NCI-H446 treated with DMSO at 0.1 percent for 48 hours (cell line): ENCODE measurements around the gene MYL11.
"Not testable (repeated sequence)": the region's sequence is repeated elsewhere in the genome, so short reads cannot be mapped to it uniquely, and the experiment has no call there.

Experiments used
- DNase-seq: peaks from one replicate; lab custom pipeline; 2025; lab: John Stamatoyannopoulos, UW

The MYL11 gene

DNA sequence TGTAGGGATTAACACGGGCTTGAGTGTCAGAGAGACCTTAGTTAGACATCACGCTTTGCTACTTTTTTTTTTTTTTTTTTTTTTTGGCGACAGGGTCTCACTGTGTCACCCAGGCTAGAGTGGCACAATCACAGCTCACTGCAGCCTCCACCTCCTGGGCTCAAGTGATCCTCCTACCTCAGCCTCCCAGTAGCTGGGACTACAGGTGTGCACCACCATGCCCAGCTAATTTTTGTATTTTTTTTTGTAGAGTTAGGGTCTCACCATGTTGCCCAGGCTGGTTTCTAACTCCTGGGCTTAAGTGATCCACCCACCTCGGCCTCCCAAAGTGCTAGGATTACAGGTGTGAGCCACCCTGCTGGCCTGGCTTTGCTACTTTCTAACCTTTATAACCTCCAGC lies 22.0 kb downstream of the MYL11 start:
- DNase-seq = not testable (repeated sequence)

DNA sequence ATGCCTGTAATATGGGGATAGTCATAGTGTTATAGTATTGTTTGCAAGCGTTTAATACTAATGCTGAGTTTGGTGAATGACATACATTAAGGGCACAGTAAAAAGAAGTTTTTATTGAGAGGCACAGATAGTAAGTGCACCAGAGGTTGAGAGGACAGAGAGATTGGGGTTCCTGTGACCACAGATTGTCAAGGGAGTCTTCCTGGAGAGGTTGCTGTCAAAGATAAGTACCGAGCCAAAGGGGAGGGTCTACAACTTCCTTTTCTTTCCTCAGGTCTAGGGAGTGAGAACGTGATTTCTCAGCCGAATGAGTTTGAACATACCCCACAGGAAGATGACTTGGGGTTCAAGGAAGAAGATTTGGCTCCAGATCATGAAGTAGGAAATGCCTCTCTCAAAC lies 22.5 kb downstream of the MYL11 start:
- DNase-seq = no peak

DNA sequence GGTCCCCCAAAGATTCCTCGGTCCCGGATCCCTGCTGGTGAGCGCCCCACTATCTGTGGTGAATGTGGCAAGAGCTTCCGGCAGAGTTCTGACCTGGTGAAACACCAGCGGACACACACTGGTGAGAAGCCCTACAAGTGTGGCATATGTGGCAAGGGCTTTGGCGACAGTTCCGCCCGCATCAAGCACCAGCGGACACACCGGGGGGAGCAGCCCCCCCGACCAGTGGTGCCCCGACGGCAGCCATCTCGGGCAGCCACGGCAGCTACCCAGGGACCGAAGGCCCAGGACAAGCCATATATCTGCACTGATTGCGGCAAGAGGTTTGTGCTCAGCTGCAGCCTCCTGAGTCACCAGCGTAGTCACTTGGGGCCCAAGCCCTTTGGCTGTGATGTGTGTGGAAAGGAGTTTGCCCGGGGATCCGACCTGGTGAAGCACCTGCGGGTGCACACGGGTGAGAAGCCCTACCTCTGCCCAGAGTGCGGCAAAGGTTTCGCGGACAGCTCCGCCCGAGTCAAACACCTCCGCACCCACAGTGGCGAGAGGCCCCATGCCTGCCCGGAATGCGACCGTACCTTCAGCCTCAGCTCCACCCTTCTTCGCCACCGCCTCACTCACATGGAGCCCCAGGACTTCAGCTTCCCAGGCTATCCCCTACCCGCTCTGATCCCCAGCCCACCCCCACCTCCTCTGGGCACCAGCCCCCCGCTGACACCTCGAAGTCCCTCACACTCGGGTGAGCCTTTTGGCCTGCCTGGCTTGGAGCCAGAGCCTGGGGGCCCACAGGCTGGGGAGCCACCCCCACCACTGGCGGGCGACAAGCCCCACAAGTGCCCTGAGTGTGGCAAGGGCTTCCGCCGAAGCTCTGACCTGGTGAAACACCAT lies 23.4 kb downstream of the MYL11 start:
- no peak for DNase-seq

DNA sequence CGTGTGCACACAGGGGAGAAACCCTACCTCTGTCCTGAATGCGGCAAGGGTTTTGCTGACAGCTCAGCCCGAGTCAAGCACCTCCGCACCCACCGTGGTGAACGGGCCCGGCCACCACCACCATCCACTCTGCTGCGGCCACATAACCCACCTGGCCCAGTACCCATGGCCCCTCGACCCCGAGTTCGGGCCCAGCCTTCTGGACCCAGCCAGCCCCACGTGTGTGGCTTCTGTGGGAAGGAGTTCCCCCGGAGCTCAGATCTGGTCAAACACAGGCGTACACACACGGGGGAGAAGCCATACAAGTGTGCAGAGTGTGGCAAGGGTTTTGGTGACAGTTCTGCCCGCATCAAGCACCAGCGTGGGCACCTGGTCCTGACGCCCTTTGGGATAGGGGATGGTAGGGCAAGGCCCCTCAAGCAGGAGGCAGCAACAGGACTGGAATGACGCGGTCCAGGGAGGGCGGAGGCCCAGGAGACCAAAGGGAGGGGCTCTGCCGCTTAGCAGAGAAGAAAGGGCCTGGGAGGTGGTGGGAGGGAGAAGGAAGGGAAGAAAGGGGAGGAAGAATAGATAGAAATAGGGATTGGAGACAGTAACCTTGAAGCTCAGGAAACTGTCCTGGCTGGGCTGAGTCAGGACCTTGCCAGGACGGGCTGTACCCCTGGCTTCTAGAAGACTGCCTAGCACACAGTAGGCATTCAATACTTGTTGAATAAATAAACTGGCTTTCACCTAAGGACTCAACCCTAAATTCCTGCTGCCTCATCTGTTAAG lies 24.2 kb downstream of the MYL11 start:
- DNase-seq = no peak

DNA sequence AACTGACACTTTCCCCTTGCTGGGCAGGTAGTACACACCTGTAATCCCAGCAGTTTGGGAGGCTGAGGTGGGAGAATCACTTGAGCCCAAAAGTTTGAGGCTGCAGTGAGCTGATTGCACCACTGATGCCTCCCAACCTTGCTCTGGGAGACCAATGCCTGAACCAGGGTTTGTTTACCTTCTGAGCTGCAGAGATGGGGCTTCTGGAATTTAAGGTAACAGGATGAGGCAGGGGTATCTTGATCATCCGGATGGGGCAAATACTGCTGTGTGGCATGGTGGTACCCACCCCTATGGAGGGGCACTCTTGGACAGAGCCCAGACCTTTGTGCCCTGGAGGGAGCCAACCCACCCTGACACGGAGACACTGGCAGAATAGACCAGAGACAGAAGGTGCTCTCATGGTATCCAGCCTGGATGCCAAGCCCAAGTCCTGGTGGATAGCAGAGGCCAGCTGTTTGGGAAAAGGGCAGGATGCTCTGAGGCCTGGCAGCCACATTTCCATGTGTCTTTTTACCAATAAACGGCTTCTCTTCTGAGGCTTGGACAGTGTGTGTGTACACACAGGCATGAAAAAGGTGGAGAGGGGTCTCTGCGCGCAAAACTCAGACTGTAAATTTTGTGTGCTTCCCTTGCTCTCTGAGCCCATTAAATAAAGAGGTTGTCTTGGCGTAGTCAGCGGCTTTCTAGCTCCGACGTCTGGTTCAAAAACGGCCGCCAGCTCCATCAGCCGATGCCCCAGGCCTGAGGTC lies 25.0 kb downstream of the MYL11 start:
- DNase-seq = no peak

DNA sequence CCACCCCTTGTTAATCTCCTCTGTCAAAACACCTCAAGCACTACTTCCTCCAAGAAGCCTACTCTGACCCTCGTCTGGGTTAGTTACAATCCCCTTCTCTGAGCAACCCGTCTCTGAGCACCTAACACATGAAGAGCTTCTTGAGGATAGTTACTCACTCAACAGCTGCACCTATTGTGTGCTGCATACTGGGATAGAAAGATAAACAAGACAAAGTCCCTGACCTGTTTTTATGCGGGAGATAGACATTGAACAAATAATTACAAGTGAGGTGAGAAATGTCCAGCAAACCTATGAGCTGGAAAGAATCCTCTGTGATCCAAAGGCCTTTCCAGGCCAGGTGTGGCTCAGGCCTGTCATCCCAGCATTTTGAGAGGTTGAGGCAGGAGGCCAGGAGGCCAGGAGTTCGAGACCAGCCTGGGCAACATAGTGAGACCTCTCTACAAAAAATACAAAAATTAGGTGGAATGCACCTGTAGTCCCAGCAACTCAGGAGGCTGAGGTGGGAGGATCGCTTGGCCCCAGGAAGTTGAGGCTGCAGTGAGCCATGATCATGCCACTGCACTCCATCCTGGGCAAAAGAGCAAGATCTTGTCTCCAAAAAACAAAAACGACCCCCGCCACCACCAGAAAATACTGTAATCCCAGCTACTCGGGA lies 27.3 kb downstream of the MYL11 start:
- no peak for DNase-seq

DNA sequence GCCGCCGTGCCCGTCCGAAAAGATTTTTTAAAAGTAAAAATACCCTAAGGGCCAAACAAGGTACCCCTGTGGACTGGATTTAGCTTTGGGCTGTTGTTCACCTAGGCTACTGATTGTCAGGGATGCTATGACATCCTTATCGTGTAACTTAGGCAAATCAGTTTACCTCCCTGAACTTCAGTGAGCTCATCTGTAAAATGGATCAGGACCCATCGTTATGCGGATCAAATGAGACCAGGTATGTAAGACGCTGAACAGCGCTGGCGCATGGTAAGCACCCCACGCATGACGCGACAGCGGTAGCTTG lies 32.1 kb downstream of the MYL11 start:
- no peak for DNase-seq

DNA sequence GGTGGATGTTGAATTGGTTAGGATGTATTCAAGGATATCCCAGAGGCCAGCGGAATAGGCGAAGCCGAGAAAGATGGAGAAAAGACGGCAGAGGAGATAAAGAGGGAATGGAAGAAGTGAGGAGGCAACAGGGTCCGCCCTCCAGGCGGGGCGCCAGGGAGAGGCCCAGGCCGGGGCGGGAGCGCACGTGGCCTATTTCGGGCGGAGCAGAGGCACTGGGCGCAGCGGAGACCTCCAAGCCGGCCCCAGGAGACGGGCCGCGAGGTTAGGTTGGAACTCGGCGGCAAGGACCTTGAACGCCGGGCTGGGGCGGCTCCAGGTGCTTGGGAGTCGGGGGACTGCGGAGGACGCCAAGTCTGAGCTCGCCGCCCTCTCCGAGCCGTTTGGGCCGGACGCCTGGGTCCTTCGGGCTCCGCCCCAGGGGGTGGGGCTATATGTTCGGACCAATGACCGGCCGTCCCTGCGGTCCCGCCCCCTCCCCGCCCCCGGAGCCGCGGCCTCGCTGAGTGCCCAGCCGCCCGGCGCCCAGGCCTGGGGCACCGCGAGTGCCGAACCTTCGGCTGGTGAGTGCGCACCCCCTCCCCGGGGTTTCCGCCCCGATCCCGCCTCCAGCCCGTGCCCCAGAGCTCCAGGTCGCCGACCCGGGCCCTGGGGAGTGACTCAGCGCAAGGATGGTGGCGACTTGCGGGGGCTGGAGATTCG lies 32.7 kb downstream of the MYL11 start, which contains the start of gene ZNF771:
TSS of gene ZNF771 (plus strand) at position 505 of the 702 bp plus-strand sequence. CDS start 448 bp downstream, outside the sequence.
- peak; percentile 61 for DNase-seq

DNA sequence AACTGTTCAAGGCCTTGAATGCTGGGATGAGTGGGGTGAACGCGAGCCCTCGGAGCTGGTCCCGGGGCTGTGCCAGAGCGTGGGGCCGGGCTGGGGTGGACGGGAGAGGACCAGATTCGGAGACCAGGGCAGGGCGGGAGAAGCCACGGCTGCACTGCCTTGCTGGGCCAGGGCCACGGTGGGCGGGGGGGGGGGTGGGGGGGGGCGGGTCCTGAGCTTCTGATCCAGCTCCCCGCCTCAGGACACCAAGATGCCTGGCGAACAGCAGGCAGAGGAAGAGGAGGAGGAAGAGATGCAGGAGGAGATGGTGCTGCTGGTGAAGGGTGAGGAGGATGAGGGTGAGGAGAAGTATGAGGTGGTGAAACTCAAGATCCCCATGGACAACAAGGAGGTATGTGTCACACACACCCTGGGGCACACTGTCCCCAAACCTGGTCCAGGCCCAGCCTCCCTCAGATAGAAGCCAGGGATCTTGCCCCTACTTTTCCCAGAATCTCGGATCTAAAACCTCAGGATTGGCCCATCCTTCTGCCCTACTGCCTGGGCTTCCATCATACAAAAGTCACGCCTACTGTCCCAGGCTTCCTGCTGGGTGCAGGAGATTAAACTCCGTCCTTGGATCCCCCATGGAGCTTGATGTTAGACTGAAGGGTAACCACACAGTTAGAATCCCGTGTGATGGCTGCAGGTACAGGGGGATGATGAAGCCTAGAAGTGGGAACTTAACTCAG lies 33.4 kb downstream of the MYL11 start:
- DNase-seq = no peak

DNA sequence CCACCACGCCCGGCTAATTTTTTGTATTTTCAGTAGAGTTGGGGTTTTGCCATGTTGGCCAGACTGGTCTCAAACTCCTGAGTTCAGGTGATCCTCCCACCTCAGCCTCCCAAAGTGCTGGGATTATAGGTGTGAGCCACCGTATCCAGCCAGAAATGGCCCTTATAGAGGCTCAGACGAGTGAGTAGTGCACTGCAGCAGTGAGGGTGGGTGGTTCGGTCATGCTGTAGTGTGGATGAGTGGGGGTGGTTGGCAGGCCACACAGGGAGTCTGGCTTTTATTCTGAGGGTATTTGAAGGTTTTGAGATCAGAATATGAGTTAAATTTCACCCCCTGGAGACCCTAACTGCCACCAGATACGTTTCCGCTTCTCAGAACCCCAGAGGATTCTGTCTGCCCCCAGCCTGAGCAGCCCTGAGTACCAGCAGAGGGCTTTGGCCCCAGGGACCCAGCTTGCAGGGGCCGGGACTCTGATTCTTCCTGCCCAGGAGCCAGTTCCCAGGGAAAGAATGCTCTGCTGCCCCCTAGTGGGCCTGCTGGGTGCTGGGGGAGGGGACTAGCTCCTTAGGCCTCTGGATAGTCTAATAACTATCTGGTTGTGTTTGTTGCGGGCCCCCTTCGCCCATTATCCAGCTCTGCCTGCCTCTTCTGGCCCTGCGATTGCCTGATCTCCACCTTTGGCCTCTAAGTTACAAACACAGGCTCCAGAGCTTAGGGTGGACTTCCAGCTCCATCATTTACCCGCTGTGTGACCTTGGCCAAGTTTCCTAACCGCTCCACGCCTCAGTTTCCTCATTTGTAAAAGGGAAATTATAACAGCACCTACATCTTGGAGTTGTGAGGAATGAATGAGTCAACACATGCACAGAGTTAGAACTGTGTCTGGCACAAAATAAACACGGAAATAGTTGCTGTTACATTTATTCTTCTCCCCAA lies 34.8 kb downstream of the MYL11 start:
- peak; percentile 51 for DNase-seq

DNA sequence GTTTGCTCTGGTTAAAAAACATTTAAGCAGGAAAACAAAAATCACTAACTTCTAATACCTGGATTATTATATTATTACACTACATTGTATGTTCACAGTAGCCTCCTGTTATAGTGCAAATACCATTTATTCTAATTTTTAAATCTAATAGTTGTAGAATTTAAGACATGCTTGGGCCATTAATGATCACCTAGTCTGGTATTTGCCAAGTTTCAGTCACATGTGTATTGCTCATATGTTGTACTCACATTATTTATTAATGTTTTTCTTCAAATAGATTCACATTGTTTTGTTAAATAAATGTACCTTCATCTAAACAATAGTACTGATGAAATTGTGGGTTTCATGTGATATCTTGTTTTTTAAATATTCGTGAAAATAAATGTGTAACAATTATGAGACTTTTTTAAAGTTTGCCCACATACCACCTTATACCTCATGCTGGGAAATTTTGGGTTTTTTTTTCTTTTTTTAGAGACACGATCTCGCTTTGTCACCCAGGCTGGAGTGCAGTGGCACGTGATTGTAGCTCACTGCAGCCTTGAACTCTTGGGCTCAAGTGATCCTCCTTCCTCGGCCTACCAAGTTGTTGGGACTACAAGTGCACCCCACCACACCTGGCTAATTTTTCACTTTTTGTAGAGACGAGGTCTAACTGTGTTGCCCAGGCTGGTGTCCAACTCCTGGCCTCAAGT lies 38.7 kb downstream of the MYL11 start:
- DNase-seq = no peak

DNA sequence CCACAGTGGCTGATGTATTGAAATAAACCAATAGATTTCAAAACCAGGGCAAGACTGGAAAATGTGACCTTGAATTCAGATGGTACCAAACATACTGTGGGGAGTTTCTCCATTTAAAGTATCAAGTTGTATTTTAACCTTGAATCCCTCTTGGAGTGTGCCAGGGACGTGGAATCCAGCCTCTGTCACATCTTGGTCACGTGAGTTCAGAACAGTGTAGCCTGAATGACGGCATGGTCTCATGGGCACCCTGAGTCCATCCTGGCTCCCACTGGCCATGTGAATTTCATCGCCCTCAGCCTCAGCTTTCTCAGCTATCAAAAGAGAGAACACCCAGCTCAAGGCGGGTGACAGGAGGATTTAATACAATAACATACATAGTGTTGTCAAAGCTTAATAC lies 39.6 kb downstream of the MYL11 start:
- DNase-seq = no peak

DNA sequence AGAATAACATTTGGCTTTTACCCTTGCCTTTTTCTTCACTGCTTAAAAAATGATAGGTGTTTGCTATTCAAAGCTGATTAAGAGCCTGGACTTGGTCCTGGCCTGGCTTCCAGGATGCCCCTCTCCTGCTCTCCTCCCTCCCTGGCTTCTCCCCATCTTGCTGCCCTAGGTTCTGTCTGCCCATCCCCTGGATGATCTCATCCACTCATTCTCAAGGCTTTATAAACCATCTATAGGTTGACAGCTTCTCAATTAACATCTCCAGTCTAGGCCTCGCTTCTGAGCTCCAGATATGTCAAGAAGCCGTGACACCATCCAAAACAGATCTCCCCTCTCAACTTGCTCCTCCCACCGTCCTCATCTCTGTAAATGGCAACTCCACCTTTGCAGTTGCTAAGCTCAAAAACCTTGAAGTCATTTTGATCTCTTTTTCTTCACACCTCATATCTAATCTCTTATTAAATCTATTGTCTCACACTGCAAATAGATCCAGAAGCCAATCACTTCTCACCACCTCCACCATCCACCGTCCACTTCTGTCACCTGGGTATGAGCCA lies 41.5 kb downstream of the MYL11 start:
- DNase-seq = no peak

DNA sequence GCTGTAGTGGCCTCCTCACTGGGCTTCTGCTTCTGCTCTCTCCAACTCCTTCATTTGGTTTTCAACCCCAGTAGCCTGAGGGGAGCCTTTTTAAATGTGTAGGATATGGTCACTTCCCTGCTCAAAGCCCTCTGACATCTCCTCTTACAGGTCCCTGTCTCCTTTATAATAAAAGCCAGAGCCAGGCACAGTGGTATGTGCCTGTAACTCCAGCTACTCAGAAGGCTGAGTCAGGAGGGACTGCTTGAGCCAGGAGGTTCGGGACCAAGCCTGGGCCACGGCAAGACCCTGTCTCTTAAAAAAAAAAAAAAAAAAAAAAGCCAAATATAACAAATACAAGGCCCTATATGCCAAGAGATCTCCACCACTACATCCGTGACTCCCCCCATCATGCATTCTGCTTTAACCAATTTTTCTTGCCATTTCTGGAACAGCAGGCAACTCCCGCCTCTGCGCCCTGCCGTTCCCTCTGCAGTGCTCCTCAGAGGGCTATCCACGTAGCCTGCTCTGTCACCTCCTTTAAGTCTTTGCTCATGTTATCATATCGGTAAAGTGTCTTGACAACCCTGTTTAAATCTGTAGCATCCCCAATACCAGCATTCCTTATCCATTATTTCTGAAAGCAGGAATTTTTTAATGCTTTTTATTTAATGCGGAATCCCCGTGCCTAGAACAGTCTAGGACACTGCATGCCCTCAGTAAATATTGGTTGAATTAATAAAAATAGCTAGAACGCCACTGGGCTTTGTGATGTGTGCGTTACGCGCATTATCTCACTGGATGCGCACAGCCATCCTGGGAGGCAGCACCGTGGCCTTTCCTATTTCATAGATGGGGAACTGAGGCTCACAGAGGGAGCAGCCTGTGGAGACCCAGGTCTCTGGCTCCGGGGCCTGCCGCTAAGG lies 42.3 kb downstream of the MYL11 start:
- no peak for DNase-seq

DNA sequence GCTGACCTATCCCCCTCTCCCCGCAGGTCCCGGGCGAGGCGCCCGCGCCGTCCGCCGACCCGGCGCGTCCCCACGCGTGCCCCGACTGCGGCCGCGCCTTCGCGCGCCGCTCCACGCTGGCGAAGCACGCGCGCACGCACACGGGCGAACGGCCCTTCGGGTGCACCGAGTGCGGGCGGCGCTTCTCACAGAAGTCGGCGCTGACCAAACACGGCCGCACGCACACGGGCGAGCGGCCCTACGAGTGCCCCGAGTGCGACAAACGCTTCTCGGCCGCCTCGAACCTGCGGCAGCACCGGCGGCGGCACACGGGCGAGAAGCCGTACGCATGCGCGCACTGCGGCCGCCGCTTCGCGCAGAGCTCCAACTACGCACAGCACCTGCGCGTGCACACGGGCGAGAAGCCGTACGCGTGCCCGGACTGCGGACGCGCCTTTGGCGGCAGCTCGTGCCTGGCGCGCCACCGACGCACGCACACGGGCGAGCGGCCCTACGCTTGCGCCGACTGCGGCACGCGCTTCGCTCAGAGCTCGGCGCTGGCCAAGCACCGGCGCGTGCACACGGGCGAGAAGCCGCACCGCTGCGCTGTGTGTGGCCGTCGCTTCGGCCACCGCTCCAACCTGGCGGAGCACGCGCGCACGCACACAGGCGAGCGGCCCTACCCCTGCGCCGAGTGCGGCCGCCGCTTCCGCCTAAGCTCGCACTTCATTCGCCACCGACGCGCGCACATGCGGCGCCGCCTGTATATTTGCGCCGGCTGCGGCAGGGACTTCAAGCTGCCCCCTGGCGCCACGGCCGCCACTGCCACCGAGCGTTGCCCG lies 43.1 kb downstream of the MYL11 start:
- no peak for DNase-seq

DNA sequence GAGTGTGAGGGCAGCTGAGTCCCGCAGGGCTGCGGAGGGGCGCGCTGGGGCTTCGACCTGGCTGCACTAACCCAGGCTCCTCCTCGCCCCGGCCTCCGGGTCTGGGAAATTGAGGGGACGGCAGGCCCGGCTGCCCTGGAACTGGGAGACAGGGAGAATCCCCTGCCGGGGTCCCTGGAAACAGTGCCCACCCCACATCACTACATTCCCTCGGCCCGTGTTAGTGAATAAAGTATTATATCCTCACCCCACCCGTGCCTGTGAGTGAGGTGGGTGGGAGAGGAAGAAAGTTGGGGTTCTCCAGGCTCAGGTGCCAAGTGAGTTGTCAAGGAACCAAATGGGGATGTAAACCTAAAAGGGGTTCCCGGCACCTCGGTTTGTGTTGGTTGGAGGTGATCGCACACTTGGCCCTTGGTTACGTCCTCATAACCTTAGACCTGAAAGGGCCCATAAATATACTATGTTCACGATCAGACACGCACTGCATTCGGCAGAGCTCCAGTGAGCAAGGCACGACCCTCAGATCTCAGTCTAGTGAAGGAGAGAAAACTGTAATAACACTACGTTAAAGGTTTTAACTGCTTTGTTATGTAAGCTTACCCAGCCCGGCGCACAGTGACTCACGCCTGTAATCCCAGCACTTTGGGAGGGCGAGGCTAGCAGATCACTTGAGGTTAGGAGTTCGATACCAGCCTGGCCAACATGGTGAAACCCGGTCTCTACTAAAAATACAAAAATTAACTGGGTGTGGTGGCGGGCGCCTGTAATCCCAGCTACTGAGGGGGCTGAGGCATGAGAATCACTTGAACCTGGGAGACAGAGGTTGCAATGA lies 44.0 kb downstream of the MYL11 start:
- no peak for DNase-seq
